ENCODE data around the gene VAV2. TPM values are rescaled to one million over a fixed set of nuclear protein-coding genes. Genes with fewer than 3 reads are reported as not detected.

Gene VAV2
- total and polyA plus RNA-seq, 5 donors from 2014 or later: 0.24 to 0.67 (median 0.37) TPM; not detected in 1

GRCh38 chr9:134030821-134031470, 38.8 kb upstream of the VAV2 start:
- Mint-ChIP-seq H3K36me3 (peaks cover 15% of the 10 kb centered on the region), H3K9me3 (peaks cover 0 to 1% (median 0%) of the 10 kb centered on the region in 7 donors), H3K27me3 (no peaks in the 10 kb centered on the region), H3K4me1 (peaks cover 0 to 17% (median 7%) of the 10 kb centered on the region in 4 donors), H3K4me3 (peak overlapping the region in 1 of 4 donors; percentile 15), H3K27ac (no peak overlapping the region)
- Histone ChIP-seq H3K9me3 (ENCODE audit: control insufficient read depth in 2 of 2, low read length in 2 of 2) (no peaks in the 10 kb centered on the region), H3K4me1 (ENCODE audit: control insufficient read depth, insufficient read depth, low read length, poor library complexity, severe bottlenecking) (peaks cover 8% of the 10 kb centered on the region), H3K27ac (ENCODE audit: insufficient read depth, low read length, poor library complexity, severe bottlenecking) (no peak overlapping the region), H3K36me3 (ENCODE audit: control insufficient read depth, insufficient read depth, low read length) (peaks cover 37% of the 10 kb centered on the region), H3K27me3 (ENCODE audit: control insufficient read depth, insufficient read depth, low read length) (no peaks in the 10 kb centered on the region), H3K4me3 (ENCODE audit: low read depth, low read length) (no peak overlapping the region)
- ATAC-seq (ENCODE audit: low read depth in 2 of 2) (no peak), DNase-seq (no peak)

DNA sequence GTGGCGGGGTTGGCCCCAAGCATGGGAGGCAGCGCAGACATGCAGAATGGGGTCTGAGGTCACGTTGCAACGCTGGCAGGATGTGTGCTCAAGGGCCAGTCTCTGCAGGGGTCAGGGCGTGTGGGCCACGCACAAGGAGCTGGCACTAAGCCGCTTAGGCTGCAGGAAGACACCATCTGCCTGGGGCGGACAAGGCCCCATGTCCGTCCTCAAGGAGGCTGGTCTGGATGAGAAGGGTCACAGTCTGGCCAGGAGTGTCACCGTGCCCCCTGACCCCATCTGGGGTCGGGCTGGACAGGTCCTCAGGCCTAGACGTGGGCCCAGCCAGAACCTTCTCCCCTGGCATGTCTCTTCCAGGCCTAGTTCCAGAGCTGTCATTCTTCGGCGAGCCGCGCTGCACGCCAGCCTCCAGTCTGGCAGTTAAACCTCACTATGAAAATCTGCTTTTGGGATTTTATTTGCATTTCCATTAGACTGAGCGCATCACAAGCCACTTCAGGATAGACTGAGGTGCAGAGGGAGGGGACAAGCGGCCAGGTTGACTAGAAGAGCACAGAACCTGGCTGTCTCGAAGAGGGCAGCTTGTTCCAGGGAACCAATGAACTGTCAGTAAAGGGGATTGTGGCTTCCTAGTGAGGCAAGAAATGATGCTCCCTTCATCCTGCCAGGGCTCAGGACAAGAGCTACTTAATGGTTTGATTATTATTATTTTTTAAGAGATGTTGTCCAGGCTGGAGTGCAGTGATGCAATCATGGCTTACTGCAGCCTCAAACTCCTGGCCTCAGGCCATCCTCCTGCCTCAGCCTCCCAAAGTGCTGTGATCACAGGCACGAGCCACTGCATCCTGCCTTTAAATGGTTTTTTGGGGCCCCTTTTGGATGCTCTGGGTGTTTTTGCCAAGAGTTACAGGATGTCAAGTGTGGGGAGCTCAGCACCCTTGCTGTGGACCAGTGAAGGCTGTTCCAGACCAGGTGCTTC, 37.4 kb upstream of the VAV2 start:
- peak overlapping the region in 1 of 4 donors; percentile 22 for H3K4me3 Mint-ChIP-seq
- ATAC-seq (ENCODE audit: low read depth in 2 of 2): no peak

GRCh38 chr9:134028575-134029247, 36.6 kb upstream of the VAV2 start:
- no peak overlapping the region for H3K4me3 ChIP-seq (ENCODE audit: low read depth, low read length)
- peaks cover 12% of the 10 kb centered on the region for H3K4me1 ChIP-seq (ENCODE audit: control insufficient read depth, insufficient read depth, low read length, poor library complexity, severe bottlenecking)
- Mint-ChIP-seq H3K4me1 (peaks cover 2 to 24% (median 8%) of the 10 kb centered on the region in 4 donors), H3K36me3 (peaks cover 9% of the 10 kb centered on the region), H3K9me3 (no peaks in the 10 kb centered on the region), H3K4me3 (peak overlapping the region in 2 of 4 donors; percentile 15 to 61), H3K27me3 (no peaks in the 10 kb centered on the region), H3K27ac (peak overlapping the region in 1 of 3 donors; percentile 71)
- H3K27ac ChIP-seq (ENCODE audit: insufficient read depth, low read length, poor library complexity, severe bottlenecking): no peak overlapping the region
- H3K9me3 ChIP-seq (ENCODE audit: control insufficient read depth in 2 of 2, low read length in 2 of 2): no peaks in the 10 kb centered on the region
- no peak for DNase-seq
- ATAC-seq (ENCODE audit: low read depth in 2 of 2): no peak
- H3K36me3 ChIP-seq (ENCODE audit: control insufficient read depth, insufficient read depth, low read length): peaks cover 15% of the 10 kb centered on the region
- no peaks in the 10 kb centered on the region for H3K27me3 ChIP-seq (ENCODE audit: control insufficient read depth, insufficient read depth, low read length)

More for the DNA sequence above, 37.4 kb upstream of the VAV2 start:
- no peaks in the 10 kb centered on the region for H3K9me3 ChIP-seq (ENCODE audit: control insufficient read depth in 2 of 2, low read length in 2 of 2)
- peaks cover 23% of the 10 kb centered on the region for H3K36me3 ChIP-seq (ENCODE audit: control insufficient read depth, insufficient read depth, low read length)
- Mint-ChIP-seq H3K27me3 (no peaks in the 10 kb centered on the region), H3K36me3 (peaks cover 12% of the 10 kb centered on the region), H3K4me1 (peaks cover 2 to 20% (median 7%) of the 10 kb centered on the region in 4 donors), H3K9me3 (no peaks in the 10 kb centered on the region), H3K27ac (no peak overlapping the region)
- peaks cover 12% of the 10 kb centered on the region for H3K4me1 ChIP-seq (ENCODE audit: control insufficient read depth, insufficient read depth, low read length, poor library complexity, severe bottlenecking)
- DNase-seq: no peak
- H3K4me3 ChIP-seq (ENCODE audit: low read depth, low read length): no peak overlapping the region
- no peaks in the 10 kb centered on the region for H3K27me3 ChIP-seq (ENCODE audit: control insufficient read depth, insufficient read depth, low read length)
- no peak overlapping the region for H3K27ac ChIP-seq (ENCODE audit: insufficient read depth, low read length, poor library complexity, severe bottlenecking)

- Mint-ChIP-seq H3K36me3 (peaks cover 2% of the 10 kb centered on the region), H3K9me3 (no peaks in the 10 kb centered on the region), H3K27ac (peak overlapping the region in 1 of 3 donors; percentile 71), H3K4me1 (peaks cover 2 to 24% (median 8%) of the 10 kb centered on the region in 4 donors), H3K27me3 (no peaks in the 10 kb centered on the region), H3K4me3 (peak overlapping the region; percentile 53 to 78 (median 64))
- no peak for DNase-seq
- H3K4me1 ChIP-seq (ENCODE audit: control insufficient read depth, insufficient read depth, low read length, poor library complexity, severe bottlenecking): peaks cover 12% of the 10 kb centered on the region
- H3K27me3 ChIP-seq (ENCODE audit: control insufficient read depth, insufficient read depth, low read length): no peaks in the 10 kb centered on the region
- ATAC-seq (ENCODE audit: low read depth in 2 of 2): no peak
- H3K27ac ChIP-seq (ENCODE audit: insufficient read depth, low read length, poor library complexity, severe bottlenecking): no peak overlapping the region
- H3K4me3 ChIP-seq (ENCODE audit: low read depth, low read length): no peak overlapping the region
- H3K36me3 ChIP-seq (ENCODE audit: control insufficient read depth, insufficient read depth, low read length): peaks cover 9% of the 10 kb centered on the region
- no peaks in the 10 kb centered on the region for H3K9me3 ChIP-seq (ENCODE audit: control insufficient read depth in 2 of 2, low read length in 2 of 2)
Measured at GRCh38 chr9:134028076-134028475, 36.0 kb upstream of the VAV2 start.

- peak overlapping the region in 1 of 3 donors; percentile 71 for H3K27ac Mint-ChIP-seq
- peaks cover 2 to 24% (median 8%) of the 10 kb centered on the region in 4 donors for H3K4me1 Mint-ChIP-seq
- H3K36me3 Mint-ChIP-seq: no peaks in the 10 kb centered on the region
- ATAC-seq (ENCODE audit: low read depth in 2 of 2): no peak
- H3K4me1 ChIP-seq (ENCODE audit: control insufficient read depth, insufficient read depth, low read length, poor library complexity, severe bottlenecking): peaks cover 12% of the 10 kb centered on the region
- H3K4me3 ChIP-seq (ENCODE audit: low read depth, low read length): no peak overlapping the region
- peaks cover 5% of the 10 kb centered on the region for H3K36me3 ChIP-seq (ENCODE audit: control insufficient read depth, insufficient read depth, low read length)
- no peak overlapping the region for H3K27ac ChIP-seq (ENCODE audit: insufficient read depth, low read length, poor library complexity, severe bottlenecking)
- DNase-seq: no peak
- H3K4me3 Mint-ChIP-seq: peak overlapping the region; percentile 58 to 87 (median 76)
- H3K27me3 Mint-ChIP-seq: no peaks in the 10 kb centered on the region
- no peaks in the 10 kb centered on the region for H3K27me3 ChIP-seq (ENCODE audit: control insufficient read depth, insufficient read depth, low read length)
- H3K9me3 Mint-ChIP-seq: no peaks in the 10 kb centered on the region
- H3K9me3 ChIP-seq (ENCODE audit: control insufficient read depth in 2 of 2, low read length in 2 of 2): no peaks in the 10 kb centered on the region
Measured at GRCh38 chr9:134027561-134027960, 35.4 kb upstream of the VAV2 start.

- Histone ChIP-seq H3K27ac (ENCODE audit: insufficient read depth, low read length, poor library complexity, severe bottlenecking) (no peak overlapping the region), H3K4me1 (ENCODE audit: control insufficient read depth, insufficient read depth, low read length, poor library complexity, severe bottlenecking) (peaks cover 12% of the 10 kb centered on the region), H3K27me3 (ENCODE audit: control insufficient read depth, insufficient read depth, low read length) (no peaks in the 10 kb centered on the region), H3K4me3 (ENCODE audit: low read depth, low read length) (no peak overlapping the region), H3K36me3 (ENCODE audit: control insufficient read depth, insufficient read depth, low read length) (peaks cover 5% of the 10 kb centered on the region), H3K9me3 (ENCODE audit: control insufficient read depth in 2 of 2, low read length in 2 of 2) (no peaks in the 10 kb centered on the region)
- H3K4me1 Mint-ChIP-seq: peaks cover 2 to 24% (median 8%) of the 10 kb centered on the region in 4 donors
- no peak overlapping the region for H3K27ac Mint-ChIP-seq
- no peaks in the 10 kb centered on the region for H3K27me3 Mint-ChIP-seq
- no peak for DNase-seq
- no peak for ATAC-seq (ENCODE audit: low read depth in 2 of 2)
- H3K36me3 Mint-ChIP-seq: no peaks in the 10 kb centered on the region
- peak overlapping the region; percentile 58 to 87 (median 76) for H3K4me3 Mint-ChIP-seq
- H3K9me3 Mint-ChIP-seq: no peaks in the 10 kb centered on the region
Measured at GRCh38 chr9:134026981-134027380, 34.9 kb upstream of the VAV2 start.

- Histone ChIP-seq H3K27me3 (ENCODE audit: control insufficient read depth, insufficient read depth, low read length) (no peaks in the 10 kb centered on the region), H3K9me3 (ENCODE audit: control insufficient read depth in 2 of 2, low read length in 2 of 2) (no peaks in the 10 kb centered on the region), H3K27ac (ENCODE audit: insufficient read depth, low read length, poor library complexity, severe bottlenecking) (no peak overlapping the region), H3K36me3 (ENCODE audit: control insufficient read depth, insufficient read depth, low read length) (peaks cover under 1% of the 10 kb centered on the region), H3K4me3 (ENCODE audit: low read depth, low read length) (no peak overlapping the region), H3K4me1 (ENCODE audit: control insufficient read depth, insufficient read depth, low read length, poor library complexity, severe bottlenecking) (peaks cover 12% of the 10 kb centered on the region)
- Mint-ChIP-seq H3K4me1 (peaks cover 2 to 24% (median 8%) of the 10 kb centered on the region in 4 donors), H3K4me3 (peak overlapping the region; percentile 25 to 87 (median 69)), H3K9me3 (no peaks in the 10 kb centered on the region), H3K36me3 (no peaks in the 10 kb centered on the region), H3K27me3 (no peaks in the 10 kb centered on the region), H3K27ac (no peak overlapping the region)
- DNase-seq (no peak), ATAC-seq (ENCODE audit: low read depth in 2 of 2) (no peak)
Measured at GRCh38 chr9:134026581-134026980, 34.5 kb upstream of the VAV2 start.

Data from CD4-positive, CD25-positive, alpha-beta regulatory T cell (primary cell).